GM13977 (cell line): Measurements from ENCODE around the gene SLC6A1.

Source experiments
- DNase-seq: peaks from one replicate; pipeline ENCODE4 v3.0.0; 2012; ENCODE audit warnings: low spot score
- CTCF ChIP-seq: IDR thresholded peaks from 2 replicates; pipeline ENCODE4 v1.5.1; 2012; ENCODE audit warnings: mild to moderate bottlenecking, control low read depth; ENCODE audit not compliant: insufficient read depth; ENCODE audit errors: extremely low read depth, missing control alignments
- in situ Hi-C: fragments of 300-500 bp; cut with MboI; formaldehyde crosslinking; loops from one replicate; pipeline ENCODE4 v1.12.0; 2022; ENCODE audit warnings: low sequenced_read_pairs, low pct_unique_long_range_greater_than_20kb, mixed read lengths, inconsistent platforms; ENCODE audit not compliant: unreplicated experiment

SLC6A1 gene

GRCh38 chr3:10981961-10982360, 10.6 kb upstream of the SLC6A1 start:
- in situ Hi-C loops: no loop called here
- no peak for DNase-seq
- TF ChIP-seq CTCF: no peak

GRCh38 chr3:10982782-10983181, 9.8 kb upstream of the SLC6A1 start:
- in situ Hi-C loops: no loop called here
- no peak for DNase-seq
- no peak for TF ChIP-seq CTCF

- in situ Hi-C loops: no loop called here
- peak; percentile 74 for DNase-seq
- TF ChIP-seq CTCF: peak; percentile 65
Measured at GRCh38 chr3:10983219-10983916, 9.2 kb upstream of the SLC6A1 start.

GRCh38 chr3:10984371-10984896, 8.1 kb upstream of the SLC6A1 start:
- DNase-seq: no peak
- no peak for TF ChIP-seq CTCF
- in situ Hi-C loops: no loop called here

- in situ Hi-C loops: no loop called here
- DNase-seq: no peak
- TF ChIP-seq CTCF: no peak
Measured at GRCh38 chr3:10985181-10985580, 7.4 kb upstream of the SLC6A1 start.

- TF ChIP-seq CTCF: no peak
- in situ Hi-C loops: no loop called here
- DNase-seq: no peak
Measured at GRCh38 chr3:10986592-10986991, 6.0 kb upstream of the SLC6A1 start.
